ENCODE results near the gene PLEKHA6. TPM values are rescaled to one million over a fixed set of nuclear protein-coding genes. Genes with fewer than 3 reads are reported as not detected.

PLEKHA6 gene
- total RNA-seq, 6 donors from 2014 or later, result 3.3 to 6.9 (median 4.9) TPM

DNA sequence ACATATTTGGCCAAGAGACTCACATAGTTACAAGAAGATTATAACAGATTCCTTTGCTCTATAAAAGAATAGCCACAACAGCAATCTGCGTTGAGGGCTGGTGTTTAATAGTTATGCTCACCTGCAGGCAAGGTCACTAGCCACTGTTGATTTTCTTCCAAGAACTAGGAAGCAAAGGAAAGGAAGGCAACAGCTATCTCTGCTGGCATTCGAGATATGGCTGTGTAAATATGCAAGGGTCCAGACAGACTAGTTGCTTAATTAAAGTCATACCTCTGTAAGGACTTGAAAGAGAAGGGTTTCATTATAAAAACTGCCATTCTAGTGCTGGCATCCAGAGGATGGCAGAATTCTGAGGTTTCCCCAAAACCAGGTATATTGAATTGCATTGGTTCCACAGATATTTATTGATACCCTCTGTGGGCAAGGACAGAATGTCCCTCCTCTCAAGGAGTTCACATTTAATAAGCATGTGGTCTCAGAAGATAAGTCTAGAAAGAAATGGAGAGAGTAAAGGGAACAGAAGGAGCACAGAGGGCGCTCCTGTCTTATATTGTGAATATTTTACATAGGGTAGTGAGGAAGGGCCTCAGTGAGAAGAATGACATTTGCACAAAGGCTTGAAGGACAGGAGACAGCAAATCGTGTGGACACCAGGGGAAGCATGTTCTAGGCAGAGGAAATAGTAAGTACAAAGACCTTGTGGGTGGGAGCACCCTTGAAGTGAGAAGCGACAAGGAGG is 23.6 kb upstream of the PLEKHA6 start:
- DNase-seq (no peak), ATAC-seq (ENCODE audit: low FRiP score in 2 of 2) (no peak)
- Histone ChIP-seq H3K4me1 (peaks cover 0 to 3% (median 3%) of the 10 kb centered on the region in 4 donors), H3K27me3 (no peaks in the 10 kb centered on the region), H3K9me3 (no peaks in the 10 kb centered on the region), H3K27ac (no peak overlapping the region), H3K4me3 (no peak overlapping the region), H3K36me3 (no peaks in the 10 kb centered on the region)
- TF ChIP-seq EP300 (IDR thresholded peaks at IDR 0.05) (no peak), POLR2AphosphoS5 (IDR thresholded peaks at IDR 0.05) (no peak), POLR2A (IDR thresholded peaks at IDR 0.05) (no peak)
- TF ChIP-seq, protein P1, sequence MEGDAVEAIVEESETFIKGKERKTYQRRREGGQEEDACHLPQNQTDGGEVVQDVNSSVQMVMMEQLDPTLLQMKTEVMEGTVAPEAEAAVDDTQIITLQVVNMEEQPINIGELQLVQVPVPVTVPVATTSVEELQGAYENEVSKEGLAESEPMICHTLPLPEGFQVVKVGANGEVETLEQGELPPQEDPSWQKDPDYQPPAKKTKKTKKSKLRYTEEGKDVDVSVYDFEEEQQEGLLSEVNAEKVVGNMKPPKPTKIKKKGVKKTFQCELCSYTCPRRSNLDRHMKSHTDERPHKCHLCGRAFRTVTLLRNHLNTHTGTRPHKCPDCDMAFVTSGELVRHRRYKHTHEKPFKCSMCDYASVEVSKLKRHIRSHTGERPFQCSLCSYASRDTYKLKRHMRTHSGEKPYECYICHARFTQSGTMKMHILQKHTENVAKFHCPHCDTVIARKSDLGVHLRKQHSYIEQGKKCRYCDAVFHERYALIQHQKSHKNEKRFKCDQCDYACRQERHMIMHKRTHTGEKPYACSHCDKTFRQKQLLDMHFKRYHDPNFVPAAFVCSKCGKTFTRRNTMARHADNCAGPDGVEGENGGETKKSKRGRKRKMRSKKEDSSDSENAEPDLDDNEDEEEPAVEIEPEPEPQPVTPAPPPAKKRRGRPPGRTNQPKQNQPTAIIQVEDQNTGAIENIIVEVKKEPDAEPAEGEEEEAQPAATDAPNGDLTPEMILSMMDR (IDR thresholded peaks at IDR 0.05), result no peak
- 78 to 80% methylated on average over 5 of the region's 5 CpGs for WGBS, 2 donors

- Histone ChIP-seq H3K27me3 (peaks cover 0 to 1% (median under 1%) of the 10 kb centered on the region in 4 donors), H3K36me3 (no peaks in the 10 kb centered on the region), H3K9me3 (no peaks in the 10 kb centered on the region), H3K4me3 (peak overlapping the region in 1 of 4 donors; percentile 31), H3K4me1 (peaks cover 6 to 9% (median 8%) of the 10 kb centered on the region in 4 donors), H3K27ac (no peak overlapping the region)
- DNase-seq (no peak), ATAC-seq (ENCODE audit: low FRiP score in 2 of 2) (no peak)
- TF ChIP-seq, protein P1 (IDR thresholded peaks at IDR 0.05), result no peak
- TF ChIP-seq POLR2AphosphoS5 (IDR thresholded peaks at IDR 0.05), result no peak
- TF ChIP-seq EP300 (IDR thresholded peaks at IDR 0.05), result no peak
- TF ChIP-seq POLR2A (IDR thresholded peaks at IDR 0.05), result no peak
- WGBS, 2 donors, result 39 to 88% methylated on average over 2 of the region's 2 CpGs
These were observed 23.0 kb upstream of the PLEKHA6 start for GRCh38 chr1:204382714-204383083.

DNA sequence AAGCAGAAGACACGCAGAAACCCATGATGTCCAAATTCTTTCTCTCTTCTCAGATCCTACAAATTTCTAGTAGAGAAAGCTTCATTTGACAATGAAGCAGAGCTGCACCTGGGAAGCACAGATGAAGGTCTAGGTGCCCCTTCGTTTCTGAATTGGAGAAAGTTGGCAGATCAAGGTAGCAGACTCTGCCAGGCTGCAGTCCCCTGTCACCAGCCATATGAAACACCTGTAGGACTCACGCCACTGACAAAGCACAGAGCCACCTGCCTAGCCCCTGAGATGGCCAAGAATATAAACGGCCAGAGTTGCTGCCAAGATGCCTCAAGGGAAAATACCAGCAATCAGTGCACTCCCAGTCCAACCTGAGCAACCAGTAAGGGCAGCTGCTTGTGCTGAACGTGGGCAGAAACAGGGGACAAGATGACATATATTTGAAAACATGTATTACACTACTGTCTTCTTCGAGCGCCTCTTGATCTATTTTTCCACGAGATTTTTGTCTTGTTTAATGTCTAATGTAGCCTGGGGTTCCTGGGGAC is 20.6 kb upstream of the PLEKHA6 start:
- DNase-seq, result no peak
- 70 to 80% methylated on average over 6 to 8 of the region's 8 CpGs for WGBS, 2 donors
- no peak for ATAC-seq (ENCODE audit: low FRiP score in 2 of 2)

DNA sequence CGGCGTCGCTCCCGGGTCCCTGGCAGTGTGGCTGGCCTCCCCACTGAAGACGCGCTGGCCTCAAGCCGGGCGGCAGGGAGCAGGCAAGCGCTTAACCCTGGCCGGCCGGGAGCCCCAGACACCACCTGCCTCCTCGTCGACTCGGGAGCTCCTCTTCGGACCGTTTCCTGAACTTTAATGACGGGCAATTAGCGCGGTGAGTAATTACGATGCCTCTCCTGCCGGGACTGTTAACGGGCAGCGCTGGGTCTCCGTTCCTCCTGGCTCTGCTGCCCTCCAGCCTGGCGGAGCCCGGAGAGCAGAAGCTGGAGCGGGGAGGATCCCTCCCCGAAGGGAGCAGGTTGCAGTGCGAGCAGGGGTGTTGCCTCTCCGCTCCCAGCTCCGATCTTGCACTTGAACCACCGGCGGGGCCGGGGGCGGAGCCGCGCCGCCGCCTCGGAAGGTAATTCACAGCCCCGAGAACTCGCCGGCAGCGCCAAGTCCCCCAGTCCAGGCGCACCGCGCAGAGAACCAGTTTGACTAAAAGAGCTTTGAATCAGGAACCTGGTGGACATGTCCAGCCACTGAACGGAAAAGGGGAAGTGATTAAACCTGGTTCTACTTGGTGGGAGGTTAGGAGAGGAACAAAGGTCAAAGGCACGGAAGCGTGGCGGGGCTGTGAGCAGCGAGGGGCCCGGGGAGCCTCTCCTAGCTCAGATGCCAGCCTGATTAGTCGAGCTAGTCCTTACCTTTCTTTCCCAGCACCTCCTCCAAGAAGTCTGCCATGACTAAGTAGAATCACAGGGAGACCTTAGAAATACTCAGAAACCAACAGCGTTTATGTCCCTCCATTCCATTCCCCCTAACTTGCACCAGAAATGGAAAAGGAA is 18.3 kb upstream of the PLEKHA6 start:
- no peaks in the 10 kb centered on the region for H3K9me3 ChIP-seq
- TF ChIP-seq POLR2AphosphoS5 (IDR thresholded peaks at IDR 0.05) (no peak), POLR2A (IDR thresholded peaks at IDR 0.05) (no peak)
- TF ChIP-seq, protein P1 (IDR thresholded peaks at IDR 0.05), result peak in 1 of 6 experiments; percentile 20
- peak; percentile 57 to 92 for DNase-seq
- H3K27ac ChIP-seq, result peak overlapping the region in 1 of 4 donors; percentile 13
- peaks cover 0 to 8% (median 5%) of the 10 kb centered on the region in 4 donors for H3K27me3 ChIP-seq
- 2 to 5% methylated on average over 17 to 49 of the region's 55 CpGs for WGBS, 2 donors
- peaks cover 10 to 17% (median 13%) of the 10 kb centered on the region in 4 donors for H3K4me1 ChIP-seq
- peak overlapping the region; percentile 10 to 48 (median 40) for H3K4me3 ChIP-seq
- ATAC-seq (ENCODE audit: low FRiP score in 2 of 2), result peak; percentile 61 to 67
- no peaks in the 10 kb centered on the region for H3K36me3 ChIP-seq

More for the DNA sequence above, 20.6 kb upstream of the PLEKHA6 start:
- Histone ChIP-seq H3K4me3 (no peak overlapping the region), H3K4me1 (peaks cover 10 to 17% (median 13%) of the 10 kb centered on the region in 4 donors), H3K27ac (no peak overlapping the region), H3K27me3 (peaks cover 0 to 8% (median 5%) of the 10 kb centered on the region in 4 donors), H3K36me3 (no peaks in the 10 kb centered on the region), H3K9me3 (no peaks in the 10 kb centered on the region)
- TF ChIP-seq, protein P1 (IDR thresholded peaks at IDR 0.05), result no peak
- TF ChIP-seq POLR2A (IDR thresholded peaks at IDR 0.05) (no peak), POLR2AphosphoS5 (IDR thresholded peaks at IDR 0.05) (no peak), EP300 (IDR thresholded peaks at IDR 0.05) (no peak)
